ENCODE data around the gene PTPN22. TPM values are rescaled to one million over a fixed set of nuclear protein-coding genes. Genes with fewer than 3 reads are reported as not detected.

PTPN22 gene
- total RNA-seq, 4 donors from 2014 or later = 1.1 to 5.7 (median 1.9) TPM

- 75 to 90% methylated on average over 2 of the region's 2 CpGs for WGBS, 2 donors
- Histone ChIP-seq H3K4me1 (no peaks in the 10 kb centered on the region), H3K27ac (no peak overlapping the region), H3K27me3 (no peaks in the 10 kb centered on the region), H3K9me3 (no peaks in the 10 kb centered on the region), H3K36me3 (no peaks in the 10 kb centered on the region), H3K4me3 (no peak overlapping the region)
- intact Hi-C loops (cut with DNase I) = no loop called here
- TF ChIP-seq CTCF (IDR thresholded peaks at IDR 0.05) (no peak), POLR2A (IDR thresholded peaks at IDR 0.05) (no peak)
- no peak for DNase-seq
Observed at GRCh38 chr1:113818578-113818977, 52.9 kb downstream of the PTPN22 start.

- intact Hi-C loops (cut with DNase I) = no loop called here
- Histone ChIP-seq H3K27me3 (no peaks in the 10 kb centered on the region), H3K4me3 (no peak overlapping the region), H3K36me3 (no peaks in the 10 kb centered on the region), H3K4me1 (peaks cover 5 to 35% (median 12%) of the 10 kb centered on the region in 3 donors), H3K27ac (peak overlapping the region in 1 of 4 donors; percentile 96), H3K9me3 (no peaks in the 10 kb centered on the region)
- TF ChIP-seq CTCF (IDR thresholded peaks at IDR 0.05) = no peak
- TF ChIP-seq POLR2A (IDR thresholded peaks at IDR 0.05) = no peak
- DNase-seq = no peak
- WGBS, 2 donors = 90 to 95% methylated on average over 15 of the region's 15 CpGs
Observed at GRCh38 chr1:113813218-113813617, 58.3 kb downstream of the PTPN22 start.

GRCh38 chr1:113812661-113813135 is 58.8 kb downstream of the PTPN22 start:
- Histone ChIP-seq H3K9me3 (no peaks in the 10 kb centered on the region), H3K27ac (peak overlapping the region; percentile 96 to 97 (median 96)), H3K27me3 (no peaks in the 10 kb centered on the region), H3K4me1 (peaks cover 5 to 40% (median 14%) of the 10 kb centered on the region in 3 donors), H3K36me3 (no peaks in the 10 kb centered on the region), H3K4me3 (peak overlapping the region; percentile 70 to 94 (median 88))
- DNase-seq = no peak
- intact Hi-C loops (cut with DNase I) = no loop called here
- TF ChIP-seq POLR2A (IDR thresholded peaks at IDR 0.05) (no peak), CTCF (IDR thresholded peaks at IDR 0.05) (peak in 2 of 6 experiments; percentile 0 to 1)
- WGBS, 2 donors = 20 to 25% methylated on average over 13 of the region's 13 CpGs

- 0 to 1% methylated on average over 24 to 45 of the region's 82 CpGs for WGBS, 2 donors
- Histone ChIP-seq H3K27me3 (no peaks in the 10 kb centered on the region), H3K9me3 (no peaks in the 10 kb centered on the region), H3K36me3 (no peaks in the 10 kb centered on the region), H3K4me1 (peaks cover 5 to 44% (median 16%) of the 10 kb centered on the region in 3 donors), H3K27ac (peak within 1 kb of the TSS; percentile 96 to 97 (median 96)), H3K4me3 (peak within 1 kb of the TSS; percentile 70 to 94 (median 88))
- TF ChIP-seq CTCF (IDR thresholded peaks at IDR 0.05) = peak in 4 of 6 experiments; percentile 13 to 19 (median 15)
- TF ChIP-seq POLR2A (IDR thresholded peaks at IDR 0.05) = peak in 3 of 4 donors; percentile 87 to 95 (median 92)
- DNase-seq = peak; percentile 94
- intact Hi-C loops (cut with DNase I) = no loop called here
Observed at GRCh38 chr1:113811888-113812660, 59.4 kb downstream of the PTPN22 start, which contains the start of gene RSBN1. RSBN1 (minus strand) TSS chr1:113812476; CDS start chr1:113812412, 64 bp downstream.
